AG08395 (cell line): ENCODE data around the gene GMDS.

Experiments
- DNase-seq: peaks from one replicate; pipeline ENCODE4 v3.0.0; 2012; ENCODE audit warnings: mixed read lengths, low spot score

GMDS gene

DNA sequence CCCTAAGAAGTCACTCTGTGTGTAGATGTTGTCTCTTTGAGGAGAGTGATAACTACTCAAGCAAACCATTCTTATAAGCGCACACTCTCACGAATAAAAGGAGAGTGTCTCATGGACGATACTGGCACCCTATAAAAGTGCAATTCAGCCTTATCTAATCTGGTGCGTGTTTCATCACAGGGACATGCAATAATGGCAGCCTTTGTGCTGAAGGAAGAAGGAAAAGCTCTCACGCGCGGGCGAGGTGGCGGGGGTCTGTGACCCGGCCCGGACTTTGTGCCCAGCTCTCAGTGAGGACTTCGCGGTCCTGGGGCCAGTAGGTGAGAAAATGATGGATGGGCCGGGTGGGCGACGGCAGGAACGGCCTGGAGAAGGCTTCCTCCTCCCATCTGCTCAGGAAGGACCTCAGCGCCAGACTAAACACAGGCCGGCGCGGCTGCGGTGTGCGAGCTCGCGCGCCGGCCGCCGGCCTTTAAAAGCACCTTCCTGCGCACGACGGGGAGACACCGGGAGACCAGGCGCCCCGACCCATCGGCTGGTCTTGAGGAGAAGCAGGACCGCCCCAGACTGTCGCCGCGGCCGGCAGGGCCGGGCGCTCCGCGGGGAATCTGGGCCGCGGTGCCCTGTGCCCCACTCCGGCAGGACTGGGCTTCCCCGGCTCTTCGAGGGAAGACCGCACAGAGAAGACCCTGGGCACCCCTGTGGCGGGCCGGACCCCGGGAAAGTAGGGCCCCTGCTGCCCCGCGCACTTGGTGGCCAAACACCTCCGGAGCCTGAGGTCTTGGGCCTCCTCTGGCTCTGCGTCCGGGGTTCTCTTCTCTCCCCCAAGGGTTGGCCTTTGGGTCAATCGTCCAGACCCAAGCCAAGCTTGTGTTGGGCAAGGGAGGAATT lies 644.0 kb downstream of the GMDS start:
- DNase-seq: no peak

DNA sequence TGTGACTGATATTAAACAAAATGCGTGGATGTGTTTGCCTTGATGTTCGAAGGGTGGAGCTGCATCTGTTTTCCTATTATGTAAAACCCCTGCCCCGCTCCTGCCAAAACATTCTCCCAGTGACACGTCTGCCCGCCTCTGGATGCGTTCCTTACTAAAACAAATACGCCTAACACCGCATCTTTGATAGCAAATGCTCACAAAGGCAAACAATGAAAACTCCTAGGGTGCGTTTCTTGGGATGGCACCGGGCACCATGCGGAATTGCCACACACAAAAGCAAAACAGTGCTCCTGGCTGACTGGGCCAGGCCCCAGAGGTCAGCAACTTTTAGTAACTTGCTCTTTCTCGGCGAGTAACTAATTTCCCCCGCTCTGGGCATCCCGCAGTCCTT lies 644.6 kb downstream of the GMDS start:
- DNase-seq: no peak

DNA sequence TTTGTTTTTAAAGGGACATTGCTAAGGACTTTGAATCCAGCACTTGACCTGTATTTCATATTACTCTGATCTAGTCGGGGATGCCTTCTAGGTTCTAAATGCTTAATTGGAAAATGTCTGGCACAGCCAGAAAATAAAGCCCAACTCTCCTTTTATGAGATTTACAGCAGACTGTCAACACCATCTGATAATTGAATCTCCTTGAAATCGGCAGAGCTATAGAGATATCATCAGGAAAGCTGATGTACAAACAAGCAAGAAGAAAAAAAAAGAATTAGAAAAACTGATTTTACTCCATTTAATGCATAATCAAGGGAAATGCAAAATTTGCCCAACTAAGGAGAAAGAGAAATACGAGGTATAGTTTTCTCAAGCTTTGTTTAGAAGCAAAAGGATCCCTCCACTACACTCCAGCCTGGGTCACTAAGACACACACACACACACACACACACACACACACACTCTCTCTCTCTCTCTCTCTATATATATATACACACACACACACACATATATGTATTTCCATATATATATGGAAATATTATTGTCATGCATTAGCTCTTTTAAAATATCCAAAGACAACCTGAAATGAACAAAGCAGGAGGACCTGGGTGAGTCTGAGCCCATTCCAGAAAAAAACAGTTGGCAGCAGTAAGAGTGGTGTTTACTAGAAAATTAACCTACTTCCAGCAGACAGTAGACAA lies 645.2 kb downstream of the GMDS start:
- DNase-seq: no peak

DNA sequence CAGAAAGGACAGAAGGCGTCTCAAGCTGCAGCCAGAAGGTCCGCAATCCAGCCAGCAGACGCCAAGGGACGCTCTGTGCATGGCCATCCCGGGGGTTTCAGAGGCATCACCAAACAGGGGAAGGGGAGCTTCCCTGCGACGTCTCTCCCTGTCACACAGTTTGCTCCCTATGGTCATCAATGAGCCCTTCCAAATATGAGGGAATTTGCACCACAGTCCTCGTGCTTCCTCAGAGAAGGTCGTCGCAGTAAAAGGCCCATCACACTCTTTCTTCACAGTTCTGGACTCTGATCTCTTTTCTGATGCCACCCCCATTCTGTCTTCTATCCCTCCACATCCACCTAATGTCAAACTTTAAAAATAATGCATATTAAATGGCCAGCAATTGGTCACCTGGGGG lies 645.9 kb downstream of the GMDS start:
- DNase-seq: no peak

DNA sequence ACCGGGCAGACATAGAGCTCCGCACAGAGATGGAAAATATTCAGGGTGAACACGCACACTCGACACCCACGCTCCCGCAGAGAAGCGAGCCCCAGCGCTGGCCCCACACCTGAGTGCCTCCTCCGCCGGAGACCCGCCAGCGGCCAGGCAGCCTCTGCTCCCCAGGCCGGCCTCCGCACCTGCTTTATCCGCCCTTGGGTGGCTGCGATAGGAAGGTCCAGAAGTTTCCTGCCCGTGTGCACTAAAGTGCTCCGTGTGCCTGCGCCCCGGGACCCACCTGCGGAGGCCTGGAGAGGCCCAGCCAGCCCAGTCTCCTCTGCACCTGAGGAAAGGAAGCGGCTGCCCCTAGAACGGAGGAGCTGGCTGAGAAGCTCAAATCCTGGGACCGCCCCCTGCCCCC lies 646.5 kb downstream of the GMDS start:
- no peak for DNase-seq

DNA sequence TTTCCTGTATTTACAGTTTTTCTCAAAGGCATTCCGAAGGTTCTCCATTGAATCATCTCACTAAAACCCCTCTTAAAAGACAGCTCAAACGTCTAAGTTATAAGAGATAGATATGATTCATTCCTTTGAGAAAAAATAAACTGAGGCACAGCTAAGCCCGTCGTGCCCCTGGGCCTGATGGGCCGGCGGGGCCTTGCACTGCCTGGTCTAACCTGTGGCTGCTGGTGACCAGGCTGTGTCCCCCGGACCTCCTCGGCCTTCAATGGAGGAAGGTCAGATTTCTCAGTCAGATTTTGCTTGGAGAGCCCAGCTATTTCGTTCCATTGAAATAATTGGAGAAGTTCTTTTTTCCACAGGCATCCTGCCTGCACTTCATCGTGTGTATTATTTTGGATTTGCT lies 647.0 kb downstream of the GMDS start:
- no peak for DNase-seq

DNA sequence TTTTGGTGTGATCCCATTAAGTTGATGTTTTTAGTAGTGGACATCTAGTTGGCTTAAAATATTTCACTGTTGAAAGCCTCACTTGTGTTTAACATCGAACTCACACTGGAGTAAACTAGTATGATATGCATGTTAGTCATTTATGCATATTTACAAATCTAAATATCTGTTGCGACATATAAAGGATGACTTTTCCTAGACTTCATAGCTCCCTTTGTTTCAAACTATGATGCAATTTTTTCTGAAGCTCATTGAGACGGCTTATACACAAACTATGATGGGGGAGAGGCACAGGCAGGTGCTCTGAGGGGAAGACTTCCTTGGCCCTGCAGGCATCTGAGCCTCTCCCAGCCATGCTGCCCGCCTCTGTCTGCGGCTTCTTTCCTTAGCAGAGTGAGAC lies 647.5 kb downstream of the GMDS start:
- DNase-seq: no peak

DNA sequence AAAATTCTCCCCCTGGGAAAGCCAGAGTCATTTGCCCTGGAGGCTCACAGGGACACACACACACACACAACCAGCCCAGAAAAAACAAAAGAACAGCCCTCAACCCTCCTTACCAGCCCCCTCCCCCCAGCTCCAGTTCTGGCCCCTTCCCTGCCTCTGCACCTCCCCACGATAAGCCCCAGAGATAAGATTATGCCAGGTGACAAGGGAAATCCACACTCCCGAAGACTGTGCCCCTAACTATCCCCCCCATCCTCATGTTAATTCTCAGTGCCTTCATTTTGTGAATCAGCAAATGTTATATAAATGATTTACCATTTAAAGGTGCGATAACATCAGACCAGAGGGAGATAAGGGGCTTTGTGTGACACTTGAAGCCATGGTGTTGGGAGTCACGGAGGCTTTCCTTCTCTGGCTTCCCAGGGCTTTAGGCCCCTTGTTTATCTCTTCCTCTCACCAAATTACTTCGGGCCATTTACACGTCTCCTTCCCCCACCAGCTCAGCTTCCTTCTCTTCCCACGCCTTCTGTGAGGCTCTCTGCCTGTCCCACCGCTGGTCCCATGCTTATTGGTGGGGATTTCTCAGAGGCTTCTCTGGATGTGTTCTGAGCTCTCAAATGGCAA lies 648.2 kb downstream of the GMDS start:
- no peak for DNase-seq

DNA sequence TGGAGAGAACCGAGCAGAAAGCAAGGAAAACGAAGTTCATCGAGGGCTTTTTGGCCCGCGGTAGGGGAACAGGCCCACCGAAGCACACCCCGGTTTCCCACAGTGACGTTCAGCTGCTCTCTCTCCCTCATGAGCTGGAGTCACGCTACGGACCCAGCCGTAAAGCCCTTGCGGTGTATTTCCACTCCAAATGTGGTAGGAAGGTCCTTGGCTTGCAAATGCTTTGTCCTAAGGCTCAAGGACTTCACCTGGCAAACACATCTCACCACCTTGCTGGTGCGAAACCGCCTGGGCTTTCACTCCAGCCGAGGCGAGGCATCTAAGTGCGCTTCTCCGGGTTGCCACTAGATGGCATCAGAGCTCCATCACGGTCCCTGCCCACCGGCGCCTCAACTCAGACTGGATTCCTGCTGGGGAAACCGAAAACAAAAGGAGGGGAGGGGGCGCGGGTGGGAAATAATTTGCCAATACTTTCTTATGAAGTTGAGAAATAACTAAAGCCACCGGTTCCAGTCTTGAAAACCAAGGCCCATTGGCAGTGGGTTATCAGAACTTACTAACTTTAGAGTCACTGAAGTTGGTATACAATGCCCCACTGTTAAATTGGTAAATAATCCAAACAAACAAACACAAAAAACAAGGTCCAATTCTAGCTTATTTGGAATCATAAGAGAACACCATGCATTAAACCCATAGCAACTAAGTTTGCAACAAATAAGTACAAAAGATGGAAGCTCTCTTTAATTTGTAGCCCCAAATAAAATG lies 649.1 kb downstream of the GMDS start:
- DNase-seq: peak; percentile 75

DNA sequence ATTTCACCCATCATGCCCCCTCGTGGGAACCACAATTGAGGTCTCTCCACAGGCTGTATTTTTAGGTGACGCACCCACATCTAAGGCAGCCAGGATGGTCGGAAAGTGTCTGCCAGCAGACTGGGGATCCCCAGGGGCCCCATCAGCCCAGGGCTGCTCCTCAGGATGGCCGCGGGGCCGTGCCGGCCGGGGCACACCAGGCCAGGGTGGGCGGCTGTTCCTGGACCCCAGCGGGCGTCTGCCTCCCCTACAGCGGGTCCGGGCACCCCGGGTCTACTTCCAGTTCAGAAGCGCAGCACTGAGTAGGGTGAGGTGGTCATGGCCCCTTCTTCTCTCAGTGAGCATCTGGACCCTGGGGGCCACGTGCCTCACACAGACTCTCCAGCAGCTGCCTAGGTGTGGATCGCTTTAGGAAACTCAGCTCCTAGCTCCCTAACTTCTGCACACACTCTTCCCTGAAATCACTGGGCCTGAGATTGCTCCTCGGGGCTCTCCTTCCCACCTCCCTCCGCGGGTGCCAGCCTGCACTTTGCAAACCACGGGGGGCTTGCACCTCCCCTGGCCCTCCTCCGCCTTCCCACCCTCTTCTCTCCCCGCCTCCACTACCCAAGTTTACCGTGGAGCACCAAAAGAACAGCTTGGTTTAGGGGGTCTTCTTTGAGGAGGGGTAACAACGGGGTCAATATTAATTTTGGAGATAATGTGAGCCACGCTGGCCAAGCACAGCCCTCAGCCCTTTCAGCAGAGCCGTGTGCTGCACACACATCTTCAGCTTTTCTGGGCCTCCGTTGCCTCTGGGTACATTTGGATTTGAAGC lies 649.9 kb downstream of the GMDS start:
- DNase-seq: no peak

DNA sequence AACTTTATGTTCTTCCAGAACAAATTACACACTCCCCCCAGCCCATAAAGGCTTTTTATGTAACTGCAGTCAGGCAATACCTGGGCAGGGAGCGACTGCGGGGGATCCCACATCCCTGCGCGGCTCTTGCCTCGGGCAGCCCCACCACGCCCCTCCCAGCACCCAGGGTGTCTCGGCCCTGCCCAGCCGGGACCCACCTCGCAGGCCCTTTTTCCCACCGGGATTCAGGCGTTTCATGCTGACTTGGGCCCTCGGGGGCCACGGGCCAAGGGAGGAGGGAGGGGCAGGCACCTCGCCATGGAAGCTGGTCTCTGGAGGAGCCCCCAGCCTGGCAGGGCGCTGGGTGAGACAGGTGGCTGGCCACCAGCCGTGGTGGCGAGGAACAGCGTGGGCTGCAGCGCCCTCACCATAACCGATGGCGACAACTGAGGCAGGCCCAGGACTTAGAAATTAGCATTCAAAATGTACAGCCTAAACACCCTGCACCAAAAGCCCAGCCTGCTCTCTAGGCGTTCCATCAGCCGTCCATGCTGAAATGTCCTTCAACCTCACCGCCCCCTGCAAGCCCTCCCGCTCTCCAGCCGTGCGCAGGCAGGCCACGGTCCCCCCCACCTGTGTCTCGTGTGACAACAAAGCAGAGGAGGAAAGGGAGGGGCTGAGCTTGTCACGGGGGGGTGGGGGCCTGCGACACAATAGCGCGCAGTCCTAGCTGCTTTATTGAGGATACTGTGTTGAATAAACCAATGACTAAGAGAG lies 650.8 kb downstream of the GMDS start:
- DNase-seq: no peak

DNA sequence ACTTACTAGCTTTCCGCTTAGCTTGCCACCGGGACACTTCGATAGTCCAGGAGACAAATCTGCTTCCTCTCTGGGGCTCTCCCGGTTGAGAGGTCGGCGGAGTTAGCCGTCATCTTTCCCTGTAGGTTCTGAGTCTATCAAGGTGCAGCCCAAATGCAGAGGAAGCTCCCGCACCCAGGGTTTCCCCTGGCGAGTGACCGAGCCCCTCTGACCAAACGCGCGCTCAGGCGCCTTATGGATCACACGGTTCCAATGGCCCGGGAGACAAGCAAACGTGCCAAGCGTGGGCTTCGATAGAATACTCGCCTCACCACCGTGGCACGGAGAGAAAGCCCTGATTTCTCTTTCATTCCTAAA lies 651.5 kb downstream of the GMDS start:
- DNase-seq: no peak

DNA sequence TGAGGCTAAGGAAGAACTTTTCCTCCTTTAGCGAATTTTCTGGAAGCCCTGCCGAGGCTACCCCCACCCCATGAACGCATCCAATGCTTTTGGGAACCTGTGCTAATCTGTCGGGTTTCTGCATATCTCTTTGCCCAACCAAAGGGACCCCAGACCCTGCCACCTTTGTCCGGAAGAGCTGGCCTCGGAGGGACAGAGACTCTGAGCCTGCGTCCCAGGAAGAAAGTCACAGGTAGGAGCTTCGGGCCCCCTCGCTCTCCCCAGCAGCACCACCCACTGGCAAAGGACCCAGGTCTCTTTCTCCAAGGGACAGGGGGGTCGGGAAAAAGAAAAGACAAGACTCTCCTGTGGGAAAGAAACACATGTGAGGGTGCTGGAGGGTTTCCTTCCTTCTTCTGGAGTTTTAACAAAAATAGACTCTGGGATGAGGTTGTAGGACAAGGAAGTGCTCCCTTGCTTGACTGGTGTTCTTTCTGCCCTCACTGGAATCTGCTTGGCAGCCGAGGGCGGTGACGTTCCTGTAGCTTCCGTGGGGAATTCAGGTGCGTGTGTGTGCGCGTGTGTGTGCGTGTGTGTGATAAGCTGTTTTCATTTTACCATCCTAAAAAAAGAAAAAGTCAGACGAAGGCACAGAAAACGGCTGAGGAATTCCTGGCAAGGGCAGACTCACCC lies 652.0 kb downstream of the GMDS start:
- DNase-seq: no peak

DNA sequence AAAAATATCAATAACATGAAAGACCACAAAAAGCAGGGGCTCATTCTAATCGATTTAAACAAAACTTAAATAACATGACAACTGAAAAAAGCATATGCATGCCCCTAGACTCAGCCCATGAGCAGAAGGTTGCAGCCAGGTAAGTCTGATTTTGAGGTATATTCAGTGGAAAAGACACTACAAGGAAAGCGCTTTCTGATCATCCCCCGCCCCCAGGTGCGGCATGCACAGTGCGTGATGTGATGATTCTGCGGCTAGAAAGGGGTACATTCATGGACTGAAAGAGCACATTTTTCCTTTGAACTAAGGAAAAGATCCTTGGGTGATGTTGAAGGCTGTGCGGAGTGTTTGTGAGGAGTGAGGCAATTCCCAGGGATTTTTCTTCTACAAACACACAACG lies 652.6 kb downstream of the GMDS start:
- no peak for DNase-seq

DNA sequence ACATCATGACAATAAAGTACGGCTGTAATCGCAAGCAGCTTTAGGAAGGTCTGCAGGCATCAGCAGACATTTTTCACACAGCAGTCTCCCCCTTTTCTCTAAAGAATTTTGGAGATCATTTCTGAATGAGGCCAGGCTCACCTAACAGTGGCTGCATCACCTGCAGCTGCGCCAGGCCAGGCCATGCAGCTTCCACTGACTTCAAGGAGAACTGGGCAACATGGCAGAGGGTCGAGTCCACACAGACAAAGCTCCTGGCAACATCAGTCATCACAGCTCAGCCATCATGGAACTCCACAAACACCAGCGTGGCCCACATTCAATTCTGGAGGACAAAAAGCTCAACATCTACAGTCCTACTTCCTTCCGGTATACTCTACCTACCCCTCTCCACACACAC lies 653.5 kb downstream of the GMDS start:
- no peak for DNase-seq

DNA sequence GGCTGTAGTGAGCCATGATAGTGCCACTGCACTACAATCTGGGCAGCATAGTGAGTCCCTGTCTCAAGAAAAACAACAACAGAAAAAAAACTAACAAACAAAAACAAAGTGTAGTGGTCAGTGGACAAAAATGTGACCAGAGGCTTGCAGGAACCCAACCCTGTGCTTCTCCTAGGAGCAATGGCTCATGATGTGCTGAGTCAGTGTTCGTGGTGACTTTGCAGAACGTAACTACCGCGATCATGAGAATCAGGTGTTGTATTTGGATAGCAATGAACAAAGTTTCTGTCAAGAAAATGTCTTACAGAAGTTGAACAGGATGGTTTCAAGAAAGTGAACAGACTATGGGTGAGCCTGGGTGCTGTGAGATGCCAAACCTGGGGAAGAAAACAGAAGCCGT lies 654.2 kb downstream of the GMDS start:
- DNase-seq: no peak

DNA sequence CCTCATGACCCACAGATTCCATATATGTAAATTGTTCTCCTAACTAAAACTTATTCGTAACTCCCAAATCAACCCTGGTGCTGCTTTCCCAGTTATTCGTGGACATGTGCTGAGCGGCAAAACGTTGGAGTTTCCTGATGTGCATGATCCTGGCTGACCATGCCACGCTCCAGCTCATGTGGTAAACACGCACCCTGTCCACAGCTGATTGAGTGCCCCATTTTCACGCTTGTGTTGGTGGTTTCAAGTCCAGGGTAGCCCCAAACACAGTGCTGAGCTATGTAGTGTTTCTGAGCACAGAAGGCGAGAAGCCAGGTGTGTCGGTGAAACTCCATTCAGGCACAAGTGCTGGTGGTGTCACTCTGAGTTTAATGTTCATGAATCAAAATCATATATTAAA lies 654.8 kb downstream of the GMDS start:
- DNase-seq: no peak

DNA sequence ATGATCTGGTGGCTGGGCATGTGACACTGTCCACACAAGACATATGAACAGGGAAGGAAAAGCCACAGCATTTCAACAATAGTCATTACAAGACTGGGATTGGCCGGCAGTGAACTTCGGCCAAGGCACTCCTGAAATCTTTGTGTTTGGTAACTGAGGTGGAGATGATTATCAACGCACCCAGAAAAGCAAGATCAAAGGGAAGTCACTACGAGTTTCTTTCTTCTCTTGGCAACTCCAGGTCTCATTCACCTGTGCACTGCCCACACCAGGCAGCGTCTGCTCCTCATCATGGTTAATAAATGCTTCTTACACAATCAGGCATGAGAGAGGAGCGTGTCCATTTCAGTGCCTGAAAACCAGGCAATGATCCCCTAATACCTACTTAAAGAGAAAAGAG lies 656.2 kb downstream of the GMDS start:
- DNase-seq: no peak

DNA sequence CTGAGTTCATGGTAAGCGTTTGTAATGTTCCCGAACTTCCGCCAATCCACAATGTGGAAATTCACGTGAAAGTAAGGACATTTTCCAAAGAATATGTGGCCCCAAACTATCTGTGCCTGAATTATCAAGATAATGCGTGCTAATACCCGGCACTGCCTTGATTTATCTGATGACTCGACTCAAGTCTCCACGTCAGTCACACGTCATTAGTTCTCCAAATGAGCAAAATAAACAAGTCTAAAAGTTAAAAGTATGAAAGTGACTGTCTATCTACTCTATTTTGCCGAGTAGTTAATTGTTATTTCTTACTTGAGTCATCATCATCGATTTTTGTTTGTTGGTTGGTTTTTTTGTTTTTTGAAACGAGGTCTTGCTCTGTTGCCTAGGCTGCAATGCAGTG lies 657.4 kb downstream of the GMDS start:
- no peak for DNase-seq

DNA sequence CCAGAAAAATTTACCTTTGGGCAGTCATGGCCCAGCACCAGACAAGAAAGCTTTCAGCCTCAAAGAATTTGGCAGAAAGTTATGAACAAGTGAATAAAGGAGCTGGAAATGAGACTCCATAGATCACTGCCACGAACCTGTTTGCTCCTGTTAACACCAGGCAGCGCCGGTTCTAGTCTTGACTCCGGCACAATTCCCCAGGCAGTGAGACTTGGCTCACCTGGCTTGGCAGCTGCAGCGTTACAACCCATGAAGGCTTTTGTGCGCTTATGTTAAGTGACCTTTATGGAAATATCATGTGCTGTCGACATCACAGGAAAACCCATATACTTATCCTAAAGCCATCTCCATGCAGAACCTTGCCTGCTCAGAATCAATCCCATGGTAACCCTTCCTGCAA lies 657.9 kb downstream of the GMDS start:
- DNase-seq: no peak
